ENCODE results near the gene HEXB. TPM values are rescaled to one million over a fixed set of nuclear protein-coding genes. Genes with fewer than 3 reads are reported as not detected.

Gene HEXB
- total and polyA plus RNA-seq, 7 experiments from 2014 or later: 37.7 to 95.8 (median 72.0) TPM

Other genes with a start within 250 kb of the HEXB start
- 10 to 100 TPM in 2 of 5 experiments, 1 to 10 TPM in 3; 1.3 to 18.1 (median 1.6) TPM for gene ENC1, start 44.5 kb upstream of the HEXB start, total RNA-seq
- gene ENC1, start 44.5 kb upstream of the HEXB start, polyA plus RNA-seq: 1 to 10 TPM in 1 of 2 donors, under 1 TPM in 1; 0.77 to 3.3 TPM
- gene GFM2, start 81.9 kb downstream of the HEXB start, total RNA-seq: 10 to 100 TPM; 17.8 to 30.2 (median 20.5) TPM
- 10 to 100 TPM in 1 of 2 donors, 1 to 10 TPM in 1; 8.6 to 12.0 TPM for gene GFM2, start 81.9 kb downstream of the HEXB start, polyA plus RNA-seq
- gene NSA2, start 82.0 kb downstream of the HEXB start, total RNA-seq: 100 to 1,000 TPM in 3 of 5 experiments, 10 to 100 TPM in 2; 70.9 to 153 (median 126) TPM
- gene NSA2, start 82.0 kb downstream of the HEXB start, polyA plus RNA-seq: 10 to 100 TPM; 49.4 to 97.9 TPM
- 10 to 100 TPM in 4 of 5 experiments, 1 to 10 TPM in 1; 2.3 to 22.4 (median 15.6) TPM for gene FAM169A, start 181.2 kb downstream of the HEXB start, total RNA-seq
- 10 to 100 TPM in 1 of 2 donors, 1 to 10 TPM in 1; 4.7 to 11.3 TPM for gene FAM169A, start 181.2 kb downstream of the HEXB start, polyA plus RNA-seq

All from naive thymus-derived CD4-positive, alpha-beta T cell (primary cell).